GM18507 (cell line): ENCODE results near the gene RORB.
"Not testable (repeated sequence)": the region's sequence is repeated elsewhere in the genome, so short reads cannot be mapped to it uniquely, and the experiment has no call there.

Experiments used
- DNase-seq: peaks from one replicate; pipeline ENCODE4 v3.0.0; 2011; ENCODE audit warnings: low read depth; ENCODE audit not compliant: insufficient read length; ENCODE audit errors: extremely low spot score
- FAIRE-seq: peaks from 2 replicates; lab custom pipeline; 2011; peaks lifted over from hg19 to GRCh38; lab: Jason Lieb, UNC

The RORB gene

DNA sequence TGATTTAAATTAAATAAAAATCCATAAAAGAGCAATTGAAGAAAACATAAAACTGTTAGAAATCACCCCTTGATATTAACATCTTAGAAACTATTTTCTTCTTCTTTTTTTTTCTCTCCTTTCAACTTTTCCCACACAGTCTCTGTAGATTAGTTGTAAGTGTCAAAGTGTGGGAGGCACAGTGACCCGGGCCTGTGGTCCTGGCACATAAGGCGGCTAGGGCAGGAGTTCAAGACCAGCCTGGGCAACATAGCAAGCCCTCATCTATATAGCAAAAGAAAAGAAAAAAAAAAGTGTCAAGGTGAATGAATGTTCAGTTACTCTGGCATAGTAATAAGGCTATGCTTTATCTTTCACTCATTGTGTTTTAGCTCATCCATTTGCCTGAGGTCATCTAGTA is 14.2 kb downstream of the RORB start:
- DNase-seq (no peak), FAIRE-seq (no peak)

DNA sequence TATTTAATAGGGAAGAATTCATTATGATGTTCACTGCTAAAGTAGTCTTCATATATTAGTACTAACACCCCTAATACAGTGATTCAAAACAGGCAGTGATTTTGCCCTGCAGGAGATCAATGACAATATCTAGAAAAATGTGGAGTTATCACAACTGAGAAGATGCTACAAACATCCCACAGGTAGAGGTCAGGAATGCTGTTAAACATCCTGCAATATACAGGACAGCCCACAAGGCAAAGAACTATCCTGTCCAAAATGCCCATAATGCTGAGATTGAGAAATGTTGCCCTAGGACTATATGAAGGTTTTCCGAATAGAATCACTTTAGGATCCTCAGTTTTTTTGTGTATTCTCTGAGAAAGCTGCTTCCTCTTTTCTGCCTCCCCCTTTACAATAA is 15.3 kb downstream of the RORB start:
- FAIRE-seq (no peak), DNase-seq (no peak)

DNA sequence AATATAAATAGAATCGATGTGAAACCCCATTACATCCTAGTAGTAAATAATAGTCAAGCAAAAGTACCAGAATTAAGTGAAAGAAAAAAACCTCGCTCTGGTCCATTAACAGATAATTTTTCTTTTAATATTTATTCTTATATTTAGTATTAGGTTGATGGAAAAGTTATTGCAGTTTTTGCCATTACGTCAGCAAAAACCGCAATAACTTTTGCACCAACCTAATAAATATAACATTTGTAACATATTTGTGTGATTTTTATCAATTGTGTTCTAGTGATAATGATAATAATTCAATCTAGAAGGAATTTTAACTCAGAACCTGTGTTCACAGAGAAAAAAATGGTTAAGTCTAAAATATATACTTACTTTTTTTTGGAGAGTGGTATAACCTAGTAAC is 16.1 kb downstream of the RORB start:
- DNase-seq: no peak
- no peak for FAIRE-seq

DNA sequence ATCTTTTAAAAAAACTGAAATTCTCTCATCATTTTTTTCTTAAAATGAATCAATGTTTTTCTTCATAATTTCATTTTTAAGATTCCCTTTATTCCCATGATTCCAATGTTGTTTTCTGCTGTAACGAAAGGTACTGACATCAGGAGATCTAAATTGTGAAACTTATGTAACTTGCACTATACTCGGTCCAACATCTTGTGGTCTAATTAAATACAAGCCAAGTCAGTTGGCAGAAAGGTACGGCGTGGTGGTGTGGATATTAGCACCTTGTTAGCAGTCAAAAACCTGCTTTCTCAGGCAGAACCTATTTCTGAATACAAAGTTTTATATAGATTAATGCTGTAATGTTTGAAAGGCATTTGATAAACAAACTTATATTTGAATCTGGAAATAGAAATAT is 20.1 kb downstream of the RORB start:
- DNase-seq (no peak), FAIRE-seq (no peak)

DNA sequence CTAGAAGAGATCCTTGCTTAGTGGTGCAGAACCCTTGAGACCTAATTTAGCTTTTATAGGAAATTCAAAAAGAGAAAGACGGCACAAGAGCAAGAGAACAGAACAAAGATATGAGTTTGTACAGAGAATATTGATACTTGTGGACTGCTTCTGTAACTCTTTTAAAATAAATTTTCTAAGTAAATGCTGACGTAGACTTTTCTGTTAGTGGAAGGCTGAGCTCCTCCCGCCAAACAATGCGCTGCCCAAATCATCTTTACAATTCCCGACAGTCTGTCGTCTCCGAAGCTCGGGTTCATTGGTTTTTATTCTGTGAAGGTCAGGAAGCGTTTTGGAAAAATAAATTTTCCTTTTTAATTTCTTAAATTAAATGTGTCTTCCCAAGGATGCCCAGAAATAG is 22.3 kb downstream of the RORB start:
- no peak for FAIRE-seq

DNA sequence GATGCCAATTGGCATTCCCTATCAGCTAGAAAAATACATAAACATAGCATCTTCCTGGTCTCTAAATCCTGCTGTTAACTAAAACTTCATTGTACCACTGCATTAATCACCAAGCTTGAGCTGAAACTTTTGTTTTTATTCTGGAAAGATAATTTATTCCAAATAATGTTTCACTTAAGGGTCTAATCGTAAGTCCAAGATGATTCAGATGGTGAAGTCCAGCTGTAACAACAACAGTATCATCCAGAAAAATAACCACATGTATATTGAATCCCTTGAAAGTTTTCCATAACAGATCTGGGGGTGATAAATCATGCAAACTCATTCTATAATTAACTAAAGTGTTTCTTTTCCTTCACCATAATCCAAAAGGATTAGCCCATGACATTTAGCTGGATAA is 23.9 kb downstream of the RORB start:
- no peak for DNase-seq

More for the DNA sequence above, 22.3 kb downstream of the RORB start:
- no peak for DNase-seq

DNA sequence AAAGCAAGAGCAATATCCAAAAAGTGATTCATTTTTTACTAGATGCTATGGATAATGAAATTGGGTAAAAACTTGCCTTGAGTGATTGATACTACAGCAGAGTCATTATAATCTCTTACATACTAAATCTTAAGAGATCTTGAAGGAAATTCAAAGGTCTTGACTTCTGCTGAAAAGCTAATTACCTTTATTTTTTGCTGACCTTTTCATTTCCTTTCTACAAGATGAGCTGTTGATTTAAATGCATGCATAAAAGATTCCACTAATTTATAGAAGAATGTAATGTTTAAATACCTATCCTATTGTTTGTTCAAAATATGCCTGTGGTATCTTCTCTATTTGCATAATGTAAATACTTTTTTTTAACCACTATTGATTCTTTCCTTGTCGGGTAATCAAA is 27.2 kb downstream of the RORB start:
- no peak for DNase-seq
- no peak for FAIRE-seq

More for the DNA sequence above, 23.9 kb downstream of the RORB start:
- no peak for FAIRE-seq

DNA sequence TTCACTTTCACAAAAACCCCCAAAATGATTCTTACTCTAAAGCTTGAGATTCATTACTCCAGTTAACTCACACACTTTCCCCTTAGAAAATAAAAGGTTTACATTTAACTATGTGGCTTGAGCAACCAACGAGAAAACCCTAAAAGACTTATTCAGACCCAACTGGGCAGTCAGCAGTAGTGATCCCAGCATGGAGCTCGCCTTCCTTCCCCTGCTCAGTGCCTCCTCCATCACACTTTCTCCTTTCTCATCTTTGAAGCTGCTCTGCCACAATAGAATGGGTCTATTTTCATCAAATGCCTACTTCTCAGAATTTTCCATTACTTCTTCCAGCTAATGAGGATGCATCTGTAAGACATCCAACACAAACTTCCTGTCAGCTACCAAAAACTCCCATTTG is 29.1 kb downstream of the RORB start:
- FAIRE-seq (no peak), DNase-seq (no peak)

DNA sequence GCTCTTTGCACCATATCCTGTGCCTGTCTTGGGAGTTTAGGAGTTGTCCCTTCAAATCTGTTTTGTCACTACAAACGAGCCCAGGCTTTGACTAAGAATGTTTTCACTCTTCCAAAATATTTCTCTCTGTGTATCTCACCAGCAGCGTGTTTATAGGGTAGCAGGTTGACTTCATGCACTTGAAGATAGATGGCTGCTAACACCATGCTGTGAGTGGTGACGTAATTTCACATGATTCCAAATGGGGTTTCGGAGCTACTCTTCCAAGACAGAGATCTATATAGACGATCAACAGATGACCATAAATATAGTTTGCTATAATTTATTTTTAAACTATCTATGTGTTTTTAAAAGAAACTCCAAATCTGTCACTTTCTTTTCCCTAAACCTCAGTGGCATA is 30.6 kb downstream of the RORB start:
- FAIRE-seq (no peak), DNase-seq (no peak)

DNA sequence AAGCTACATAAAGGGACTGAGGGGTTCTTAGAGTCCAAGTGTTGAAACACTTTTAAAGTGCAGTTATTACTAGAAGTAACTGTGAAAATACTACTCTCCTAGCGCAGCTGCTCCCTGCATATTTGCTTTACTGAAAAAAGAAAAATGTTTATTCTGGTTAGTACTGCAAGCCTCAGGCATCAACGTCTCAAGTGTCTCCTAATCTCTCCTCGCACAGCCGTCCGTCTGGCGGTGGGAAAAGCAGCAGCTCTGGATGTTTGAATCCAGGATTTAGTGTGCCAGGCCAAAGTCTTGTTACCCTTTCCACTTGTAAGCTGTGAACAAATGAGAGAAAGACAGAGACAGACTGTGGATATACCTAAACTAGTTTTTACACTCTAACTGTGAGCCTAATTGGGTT is 31.1 kb downstream of the RORB start:
- no peak for DNase-seq
- FAIRE-seq: no peak

DNA sequence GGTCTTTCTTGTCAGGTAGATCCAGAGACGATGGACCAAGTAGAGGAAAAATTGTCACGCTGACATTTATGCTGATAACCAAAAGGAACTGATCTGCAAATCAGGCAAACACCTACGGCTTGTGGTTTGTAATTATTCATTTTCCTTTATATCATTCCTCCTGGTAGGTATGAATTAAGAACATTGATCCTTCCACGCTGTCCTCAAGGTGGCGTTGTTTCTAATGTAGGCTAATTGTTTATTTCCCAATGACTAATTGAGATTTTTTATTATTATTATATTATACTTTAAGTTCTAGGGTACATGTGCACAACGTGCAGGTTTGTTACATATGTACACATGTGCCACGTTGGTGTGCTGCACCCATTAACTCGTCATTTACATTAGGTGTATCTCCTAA is 33.3 kb downstream of the RORB start:
- DNase-seq, FAIRE-seq: not testable (repeated sequence)

DNA sequence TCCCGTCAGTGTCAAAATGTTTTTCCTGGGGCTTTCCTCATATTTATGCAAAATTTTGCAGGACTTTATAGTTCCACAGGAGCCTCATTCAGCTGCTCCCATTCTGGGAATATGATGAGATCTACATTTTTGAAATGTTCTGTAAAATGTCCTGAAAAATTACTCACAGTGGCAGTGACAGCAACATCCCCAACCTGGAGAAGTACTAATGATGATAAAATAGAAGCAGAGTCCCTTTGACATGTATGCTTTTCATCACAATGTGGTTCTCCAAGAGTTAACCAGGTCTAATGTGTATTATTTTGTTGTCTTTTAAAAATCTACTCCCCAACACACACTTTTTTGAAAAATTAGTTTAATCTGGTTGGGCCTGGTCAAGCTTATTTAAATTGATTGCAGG is 36.1 kb downstream of the RORB start:
- FAIRE-seq: no peak
- no peak for DNase-seq

DNA sequence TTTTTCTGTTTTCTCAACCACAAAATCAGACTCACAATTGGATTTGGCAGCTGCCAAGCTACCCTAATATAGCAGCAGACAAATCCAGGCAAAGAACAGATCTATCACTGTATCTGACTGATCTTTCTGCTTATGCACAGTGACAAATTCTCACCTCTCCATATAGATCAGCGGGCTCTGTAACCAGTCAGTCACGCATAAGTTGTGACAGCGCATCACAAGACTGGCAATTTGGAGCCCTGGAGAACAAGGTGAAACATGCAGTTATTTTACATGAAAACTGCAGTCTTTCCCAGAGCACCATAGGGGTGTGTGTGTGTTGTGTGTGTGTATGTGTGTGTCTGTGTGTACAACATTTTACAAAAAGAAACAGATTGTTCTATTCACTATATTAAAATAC is 37.7 kb downstream of the RORB start:
- FAIRE-seq (no peak), DNase-seq (no peak)

DNA sequence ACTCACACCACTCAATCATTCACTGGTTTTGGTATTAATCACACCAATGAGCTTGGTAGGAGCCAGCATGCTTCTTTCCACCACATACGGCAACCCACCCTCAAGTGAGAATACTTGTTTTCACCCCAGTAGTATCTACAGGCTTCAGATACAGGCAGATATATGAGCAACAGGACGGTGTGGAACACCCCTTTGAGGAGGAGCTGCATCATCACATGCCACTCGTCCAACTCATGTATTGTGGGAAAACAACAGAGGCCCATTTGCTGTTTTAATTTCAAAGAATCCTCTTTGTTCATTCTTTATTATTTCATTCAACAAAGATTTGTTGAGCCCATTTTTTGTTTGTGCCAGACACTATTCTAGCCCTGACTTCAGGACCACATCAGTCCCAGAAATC is 46.0 kb downstream of the RORB start:
- FAIRE-seq (no peak), DNase-seq (no peak)

DNA sequence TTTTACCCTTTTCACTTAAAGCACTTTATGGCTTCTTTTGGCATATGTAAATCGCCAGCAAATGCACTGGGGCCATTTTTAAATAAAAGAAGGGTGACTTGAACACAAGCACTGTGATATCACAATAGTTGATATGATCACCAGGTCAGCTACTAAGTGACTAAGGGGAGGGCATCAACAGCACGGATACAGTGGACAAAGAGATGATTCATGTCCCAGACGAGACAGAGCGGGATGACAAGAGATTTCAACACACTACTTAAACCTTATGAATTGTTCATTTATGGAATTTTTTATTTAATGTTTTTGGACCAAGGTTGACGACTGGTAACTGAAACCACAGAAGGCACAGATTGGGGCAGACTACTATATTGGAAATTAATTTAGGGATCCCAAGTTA is 54.1 kb downstream of the RORB start:
- no peak for DNase-seq
- no peak for FAIRE-seq

DNA sequence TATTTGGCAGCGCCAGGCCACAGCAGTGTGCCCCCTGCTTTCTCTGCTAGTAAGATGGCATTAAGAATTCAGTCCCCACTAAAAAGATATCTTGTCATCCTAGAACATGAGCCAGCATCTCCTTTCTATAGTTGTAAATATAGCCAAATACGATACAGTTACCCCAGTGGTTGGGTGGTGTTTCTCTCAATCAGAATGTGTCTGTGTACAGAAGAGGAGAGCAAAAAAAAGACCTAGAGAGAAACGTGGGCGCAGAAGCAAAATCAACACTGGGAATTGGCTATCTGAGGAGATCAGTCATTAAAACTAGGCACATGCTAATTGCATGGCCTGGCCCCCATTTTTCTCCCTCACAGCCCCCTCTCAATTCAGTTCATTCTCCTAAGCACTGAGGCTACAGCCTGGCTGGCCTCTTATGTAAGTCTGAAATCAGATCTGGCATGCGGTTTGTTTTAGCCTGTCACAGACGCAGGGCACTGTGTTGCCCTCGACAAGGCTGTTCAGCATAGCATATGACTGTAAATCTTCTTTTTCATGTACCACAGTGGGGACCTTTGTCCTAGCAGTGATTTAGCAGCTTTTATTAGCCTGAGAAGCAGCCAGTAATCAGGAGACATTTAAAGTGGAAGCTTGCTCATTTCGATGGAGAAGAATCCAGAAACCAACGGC is 57.8 kb downstream of the RORB start:
- DNase-seq (no peak), FAIRE-seq (no peak)

DNA sequence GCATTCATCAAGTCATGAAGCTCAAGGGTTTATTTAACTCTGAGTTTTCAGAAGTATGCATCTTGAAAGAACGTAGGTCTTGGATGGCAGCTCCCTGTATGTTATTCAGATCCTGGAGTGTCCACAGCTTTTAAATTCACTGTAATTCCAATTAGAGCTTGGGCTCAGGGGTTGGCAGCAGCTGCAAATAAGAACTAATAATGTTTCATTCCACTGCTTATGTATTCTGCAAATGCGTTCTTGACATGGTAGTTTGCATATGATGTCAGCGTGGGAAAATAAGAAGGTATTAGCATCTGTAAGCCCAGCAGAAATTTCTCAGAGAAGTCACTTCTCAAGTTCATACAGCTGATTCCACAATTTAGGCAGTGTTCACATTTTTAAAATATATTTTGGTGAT is 58.4 kb downstream of the RORB start:
- no peak for FAIRE-seq
- DNase-seq: no peak

DNA sequence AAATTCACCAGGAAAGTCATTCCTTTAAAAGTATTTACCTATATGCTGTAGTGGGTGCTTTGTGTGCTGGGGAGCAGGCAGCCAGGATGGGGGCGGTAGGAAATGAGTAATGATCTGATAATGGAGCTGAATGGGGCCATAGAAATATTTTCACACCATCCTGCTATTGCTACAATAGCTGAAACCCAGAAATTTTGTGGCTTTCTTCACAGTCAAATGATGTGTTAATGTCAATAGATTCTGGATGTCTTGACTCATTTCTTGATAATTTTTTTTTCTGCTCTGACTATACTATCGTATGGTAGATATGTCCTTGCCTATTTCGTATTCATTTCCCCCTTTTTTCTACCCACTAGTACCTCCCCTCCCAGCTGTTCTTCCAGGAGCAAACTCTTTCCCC is 59.5 kb downstream of the RORB start:
- FAIRE-seq (no peak), DNase-seq (no peak)

DNA sequence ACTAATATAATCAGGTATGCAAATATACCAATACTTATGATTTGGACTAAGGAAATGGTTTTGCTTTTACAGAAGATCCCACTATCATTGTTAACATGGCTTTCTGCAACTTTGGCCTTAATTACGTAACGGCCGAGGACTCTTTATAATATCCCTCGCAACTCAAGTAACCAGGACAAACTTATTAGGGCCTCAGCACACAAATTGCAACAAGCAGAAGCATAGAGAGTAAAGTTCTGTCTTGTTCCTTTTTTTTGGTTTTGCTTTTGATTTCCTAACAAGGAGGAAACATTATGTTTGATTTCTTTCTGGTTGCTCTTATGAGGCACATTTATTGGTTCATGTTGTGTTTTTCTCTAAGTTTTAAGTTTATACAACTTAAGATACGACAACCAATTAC is 60.4 kb downstream of the RORB start:
- DNase-seq (no peak), FAIRE-seq (no peak)

DNA sequence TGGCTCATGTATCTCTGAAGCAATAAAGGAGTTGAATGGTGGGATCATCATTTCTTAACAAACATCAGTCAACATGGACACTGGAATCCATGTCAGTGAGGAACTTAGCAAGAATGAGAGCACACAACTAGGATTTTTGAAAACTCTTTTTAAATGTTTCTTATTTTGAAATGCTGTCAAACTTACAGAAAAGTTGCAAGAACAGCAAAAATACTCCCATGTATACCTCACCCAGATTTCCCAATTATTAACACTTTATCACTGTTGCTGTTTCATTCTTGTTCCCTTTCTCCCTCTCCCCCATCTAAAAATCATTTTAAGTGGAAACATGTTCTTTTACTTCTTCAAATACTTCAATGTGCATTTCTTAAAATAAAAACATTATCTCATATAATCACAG is 65.5 kb downstream of the RORB start:
- FAIRE-seq (no peak), DNase-seq (no peak)

DNA sequence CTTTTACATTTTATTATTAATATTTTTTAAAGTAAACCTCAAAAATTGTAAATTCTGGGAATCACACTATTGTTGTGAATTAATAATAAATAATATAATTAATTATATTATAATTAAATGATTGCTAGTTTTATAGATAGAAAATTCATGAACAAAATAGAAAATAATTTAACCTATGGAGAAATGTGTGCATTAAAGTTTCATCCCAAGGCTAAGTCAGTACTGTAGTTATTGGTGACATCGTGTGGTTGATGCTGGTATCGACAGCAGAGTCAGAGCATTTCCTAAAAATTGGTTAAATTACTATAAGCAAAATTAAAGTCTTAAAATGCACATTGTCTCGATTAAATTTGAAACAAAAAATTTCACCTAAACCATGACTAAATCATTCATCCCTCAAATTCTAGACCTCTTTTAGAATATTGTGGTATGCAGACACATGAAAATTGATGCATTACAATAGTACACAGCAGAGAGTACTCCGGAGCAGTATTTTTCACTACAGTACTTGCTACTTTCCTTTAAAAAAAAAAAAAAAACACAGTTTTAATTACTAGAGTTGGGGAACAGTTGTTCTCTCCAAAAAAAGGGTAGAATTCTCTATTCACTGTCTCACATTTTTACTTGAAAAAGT is 73.9 kb downstream of the RORB start:
- DNase-seq: peak; percentile 2
- peak; percentile 69 for FAIRE-seq
